Mesothelial cell of epicardium (in vitro differentiated cells): ENCODE measurements around the gene POLR2F. TPM values are rescaled to one million over a fixed set of nuclear protein-coding genes. Genes with fewer than 3 reads are reported as not detected.
"Not testable (repeated sequence)": the region's sequence is repeated elsewhere in the genome, so short reads cannot be mapped to it uniquely, and the experiment has no call there.

Experiments used
- DNase-seq, 2 experiments: peaks; one replicate each; pipeline ENCODE4 v3.0.0; 2021; ENCODE audit warnings: low spot score in 2 of 2; ENCODE audit not compliant: unreplicated experiment in 2 of 2
- H3K27ac Mint-ChIP-seq: 2 replicates; pipeline ENCODE4 v1.8.0; 2021; ENCODE audit warnings: mixed read lengths
- H3K27me3 Mint-ChIP-seq: 2 replicates; pipeline ENCODE4 v1.8.0; 2021; ENCODE audit warnings: low read depth, mixed read lengths
- H3K36me3 Mint-ChIP-seq: 2 replicates; pipeline ENCODE4 v1.8.0; 2021; ENCODE audit warnings: mixed read lengths
- H3K4me1 Mint-ChIP-seq: 2 replicates; pipeline ENCODE4 v1.8.0; 2021; ENCODE audit warnings: mixed read lengths
- H3K4me3 Mint-ChIP-seq: 2 replicates; pipeline ENCODE4 v1.8.0; 2021; ENCODE audit warnings: mild to moderate bottlenecking, moderate library complexity, mixed read lengths
- H3K9me3 Mint-ChIP-seq: 2 replicates; pipeline ENCODE4 v1.8.0; 2021; ENCODE audit warnings: mixed read lengths
- CTCF ChIP-seq: fragments of 200-600 bp; sonication (generic); IDR thresholded peaks from one replicate; pipeline ENCODE4 v1.5.0; 2021; ENCODE audit warnings: antibody characterized with exemption; ENCODE audit not compliant: unreplicated experiment
- total RNA-seq: library from RNA; stranded (reverse); gene quantifications from 3 replicates; pipeline ENCODE4 v1.2.1, GENCODE V29; 2021

The POLR2F gene
- total RNA-seq, 1 donor from 2014 or later, result 70.0 TPM

GRCh38 chr22:37953062-37953436 lies 450 bp upstream of the POLR2F start:
- Mint-ChIP-seq H3K27me3 (peaks cover 16% of the 10 kb centered on the region), H3K4me1 (peaks cover 22% of the 10 kb centered on the region), H3K4me3 (peak overlapping the region; percentile 99), H3K27ac (peak overlapping the region; percentile 94), H3K9me3 (no peaks in the 10 kb centered on the region), H3K36me3 (peaks cover 13% of the 10 kb centered on the region)
- TF ChIP-seq CTCF, result no peak
- no peak for DNase-seq

GRCh38 chr22:37954686-37955085 lies 1.2 kb downstream of the POLR2F start:
- peak overlapping the region; percentile 99 for H3K4me3 Mint-ChIP-seq
- H3K36me3 Mint-ChIP-seq, result peaks cover 26% of the 10 kb centered on the region
- H3K27me3 Mint-ChIP-seq, result peaks cover 16% of the 10 kb centered on the region
- TF ChIP-seq CTCF, result no peak
- H3K27ac Mint-ChIP-seq, result no peak overlapping the region
- DNase-seq, result no peak
- H3K4me1 Mint-ChIP-seq, result peaks cover 22% of the 10 kb centered on the region
- no peaks in the 10 kb centered on the region for H3K9me3 Mint-ChIP-seq

GRCh38 chr22:37955825-37956397 lies 2.4 kb downstream of the POLR2F start:
- Mint-ChIP-seq H3K36me3 (peaks cover 29% of the 10 kb centered on the region), H3K4me1 (peaks cover 22% of the 10 kb centered on the region), H3K27me3 (peaks cover 16% of the 10 kb centered on the region)
- not testable (repeated sequence) for DNase-seq, H3K27ac Mint-ChIP-seq, H3K4me3 Mint-ChIP-seq, H3K9me3 Mint-ChIP-seq

GRCh38 chr22:37957232-37957631 lies 3.7 kb downstream of the POLR2F start:
- no peak overlapping the region for H3K4me3 Mint-ChIP-seq
- peaks cover 36% of the 10 kb centered on the region for H3K36me3 Mint-ChIP-seq
- H3K4me1 Mint-ChIP-seq, result peaks cover 22% of the 10 kb centered on the region
- no peaks in the 10 kb centered on the region for H3K9me3 Mint-ChIP-seq
- no peak for DNase-seq
- H3K27ac Mint-ChIP-seq, result no peak overlapping the region
- H3K27me3 Mint-ChIP-seq, result peaks cover 10% of the 10 kb centered on the region
- no peak for TF ChIP-seq CTCF

GRCh38 chr22:37959231-37959825 lies 5.8 kb downstream of the POLR2F start:
- Mint-ChIP-seq H3K27ac (no peak overlapping the region), H3K27me3 (no peaks in the 10 kb centered on the region), H3K4me3 (no peak overlapping the region), H3K36me3 (peaks cover 42% of the 10 kb centered on the region), H3K9me3 (no peaks in the 10 kb centered on the region), H3K4me1 (peaks cover 7% of the 10 kb centered on the region)
- TF ChIP-seq CTCF, result no peak
- no peak for DNase-seq

GRCh38 chr22:37961062-37961461 lies 7.6 kb downstream of the POLR2F start:
- H3K4me3 Mint-ChIP-seq, result no peak overlapping the region
- no peak for DNase-seq
- no peaks in the 10 kb centered on the region for H3K27me3 Mint-ChIP-seq
- no peak for TF ChIP-seq CTCF
- peaks cover 42% of the 10 kb centered on the region for H3K36me3 Mint-ChIP-seq
- H3K4me1 Mint-ChIP-seq, result peaks cover 2% of the 10 kb centered on the region
- H3K9me3 Mint-ChIP-seq, result no peaks in the 10 kb centered on the region
- H3K27ac Mint-ChIP-seq, result no peak overlapping the region
